Stimulated activated naive CD4-positive, alpha-beta T cell treated with Interleukin-2 at 50 U/mL for 16 hours (primary cell): ENCODE measurements around the gene AATK.

Experiments used
- DNase-seq: peaks from one replicate; lab custom pipeline; 2025; lab: John Stamatoyannopoulos, UW

AATK gene

DNA sequence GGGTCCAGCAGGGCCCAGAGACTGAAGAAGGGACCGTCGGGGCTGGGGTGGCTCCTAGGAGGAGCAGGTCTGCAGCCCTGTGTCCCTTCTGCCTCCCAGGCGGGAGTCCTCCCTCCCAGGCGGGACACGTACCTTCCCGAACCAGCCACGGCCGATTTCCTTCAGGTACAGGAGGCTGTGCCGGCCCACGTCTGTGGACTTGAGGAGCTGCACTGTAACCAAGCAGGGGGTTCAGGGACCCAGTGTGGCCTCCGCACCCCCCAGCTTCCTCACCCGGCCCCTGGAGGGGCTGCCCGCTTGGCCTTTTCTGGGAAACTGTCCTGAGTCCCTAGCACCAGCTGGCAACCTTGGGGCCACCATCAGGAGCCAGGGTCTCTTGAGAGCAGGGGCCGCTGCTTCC is 37.7 kb downstream of the AATK start:
- no peak for DNase-seq

DNA sequence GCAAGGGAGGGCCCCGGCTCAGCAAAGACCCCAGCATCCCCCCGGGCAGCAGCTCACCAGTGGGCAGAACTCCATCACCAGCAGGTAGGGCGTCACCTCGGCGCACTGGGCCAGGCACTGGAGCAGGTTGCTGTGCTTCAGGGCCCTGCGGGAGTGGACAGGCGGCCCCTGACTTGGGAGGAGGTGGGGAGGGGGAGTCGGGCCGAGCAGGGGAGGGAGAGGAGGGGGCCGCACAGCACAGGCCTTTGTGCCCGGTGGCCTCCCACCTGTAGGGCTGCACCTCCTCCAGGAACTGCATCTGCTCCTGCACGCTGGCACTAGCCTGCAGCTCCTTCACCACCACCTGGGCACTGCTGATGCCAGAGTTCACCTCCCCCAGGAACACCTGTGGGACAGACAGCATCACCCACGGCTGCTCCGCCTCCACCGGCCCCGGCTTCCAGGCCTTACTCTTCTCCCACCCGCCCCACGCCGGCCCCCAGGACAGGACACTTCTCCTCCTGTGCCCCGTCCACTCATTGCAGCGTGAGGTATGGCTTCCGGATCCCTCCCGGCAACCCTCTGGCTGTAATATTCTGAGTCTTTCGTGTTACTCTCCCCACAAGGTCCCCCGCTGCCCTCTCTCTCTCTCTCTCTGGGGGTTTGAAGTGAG is 38.4 kb downstream of the AATK start:
- no peak for DNase-seq

DNA sequence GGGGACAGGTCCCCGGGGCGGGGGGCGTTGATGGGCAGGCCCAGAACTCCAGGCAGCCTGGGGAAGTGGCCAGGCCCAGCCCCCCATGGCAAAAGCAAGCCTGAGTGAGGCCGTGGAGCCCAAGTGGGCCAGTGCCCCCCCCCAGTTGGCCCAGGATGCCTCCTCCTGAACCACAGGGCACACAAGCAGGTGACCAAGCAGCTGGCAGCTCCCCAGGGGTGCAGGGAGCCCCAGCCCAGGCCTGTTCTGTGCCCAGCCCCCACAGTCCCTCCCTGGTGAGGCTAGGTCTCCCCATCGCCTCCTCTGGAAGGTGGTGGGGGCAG is 38.9 kb downstream of the AATK start:
- DNase-seq, result no peak

DNA sequence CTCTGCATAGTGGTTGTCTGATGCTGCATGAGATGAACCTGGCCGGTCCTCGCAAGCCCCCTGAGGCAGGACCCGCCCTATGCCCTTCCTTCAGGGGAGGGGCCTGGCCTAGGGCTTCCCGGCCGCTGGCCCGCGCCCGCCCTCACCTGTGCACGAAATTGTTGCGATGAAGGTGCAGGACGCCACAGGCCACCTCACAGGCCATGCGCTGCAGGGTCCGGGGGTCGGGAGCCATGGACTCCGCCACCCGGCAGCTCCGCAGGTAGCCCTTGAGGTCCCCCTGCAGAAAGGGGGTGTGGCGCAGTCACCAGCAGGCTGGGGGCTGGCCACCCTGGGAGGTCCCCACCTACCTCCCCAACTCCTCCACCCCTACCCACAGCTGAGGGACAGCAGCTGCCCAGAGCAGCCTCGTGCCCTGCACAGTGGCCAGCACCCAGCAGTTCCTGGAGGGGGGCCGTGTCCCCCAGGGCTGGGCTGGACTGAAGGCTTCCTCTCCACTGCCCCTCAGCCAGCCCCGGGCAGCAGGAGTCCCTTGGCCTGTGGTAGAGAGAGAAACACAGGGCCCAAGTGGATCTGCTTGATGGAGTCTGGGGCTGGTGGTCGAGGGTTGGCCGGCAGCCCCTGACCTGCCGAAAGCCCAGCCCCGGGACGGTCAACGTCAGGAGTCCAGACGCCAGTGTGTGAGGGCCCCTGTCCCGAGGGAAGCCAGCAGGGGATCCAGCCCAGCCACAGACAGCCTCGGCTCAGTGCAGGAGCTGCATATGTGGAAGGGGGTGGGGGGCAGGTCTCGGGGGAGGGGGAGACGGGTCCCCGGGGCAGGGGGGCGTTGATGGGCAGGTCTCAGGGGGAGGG is 39.5 kb downstream of the AATK start:
- DNase-seq, result no peak

DNA sequence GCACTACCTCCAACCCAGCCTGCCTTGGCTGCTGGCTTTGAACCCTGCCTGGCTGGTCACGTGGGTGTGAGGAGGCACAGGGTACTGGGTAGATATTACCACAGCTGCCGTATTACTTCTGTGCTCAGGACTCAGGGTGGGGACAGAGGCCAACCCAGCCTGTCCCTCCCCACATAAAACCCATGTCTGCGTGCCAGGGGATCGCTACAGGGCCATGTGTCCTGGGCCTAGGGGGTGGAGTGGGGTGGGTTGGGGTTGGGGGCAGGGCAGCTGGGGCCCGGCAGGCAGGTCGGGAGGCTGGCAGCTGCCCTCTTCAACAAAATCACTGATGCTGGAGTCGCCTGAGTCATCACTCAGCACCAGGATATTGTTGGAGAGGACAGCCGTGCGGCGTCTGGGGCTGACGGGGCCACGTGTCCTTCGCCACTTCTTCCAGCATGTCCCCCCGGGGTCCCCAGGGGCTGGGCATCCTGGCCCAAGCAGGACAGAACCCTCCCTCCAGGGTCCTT is 40.4 kb downstream of the AATK start:
- no peak for DNase-seq

DNA sequence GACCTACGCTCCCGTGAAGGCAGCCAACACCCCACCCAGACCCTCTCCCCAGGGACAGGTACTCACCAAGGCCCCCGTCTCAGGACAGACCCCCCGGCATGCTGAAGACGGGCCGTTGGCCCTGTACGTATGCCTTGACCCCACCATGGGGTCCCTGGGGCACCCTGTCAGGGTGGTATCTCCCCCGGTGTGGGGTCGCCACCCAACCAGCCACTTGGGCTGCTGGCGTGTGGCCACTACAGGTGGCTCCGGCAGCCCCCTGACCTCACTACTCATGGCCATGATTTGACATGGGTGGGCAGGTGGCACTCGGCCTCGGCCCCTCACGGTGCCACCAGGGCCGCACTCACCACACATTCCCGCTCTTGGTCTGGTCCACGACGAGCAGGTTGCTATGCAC is 41.6 kb downstream of the AATK start:
- DNase-seq, result no peak

DNA sequence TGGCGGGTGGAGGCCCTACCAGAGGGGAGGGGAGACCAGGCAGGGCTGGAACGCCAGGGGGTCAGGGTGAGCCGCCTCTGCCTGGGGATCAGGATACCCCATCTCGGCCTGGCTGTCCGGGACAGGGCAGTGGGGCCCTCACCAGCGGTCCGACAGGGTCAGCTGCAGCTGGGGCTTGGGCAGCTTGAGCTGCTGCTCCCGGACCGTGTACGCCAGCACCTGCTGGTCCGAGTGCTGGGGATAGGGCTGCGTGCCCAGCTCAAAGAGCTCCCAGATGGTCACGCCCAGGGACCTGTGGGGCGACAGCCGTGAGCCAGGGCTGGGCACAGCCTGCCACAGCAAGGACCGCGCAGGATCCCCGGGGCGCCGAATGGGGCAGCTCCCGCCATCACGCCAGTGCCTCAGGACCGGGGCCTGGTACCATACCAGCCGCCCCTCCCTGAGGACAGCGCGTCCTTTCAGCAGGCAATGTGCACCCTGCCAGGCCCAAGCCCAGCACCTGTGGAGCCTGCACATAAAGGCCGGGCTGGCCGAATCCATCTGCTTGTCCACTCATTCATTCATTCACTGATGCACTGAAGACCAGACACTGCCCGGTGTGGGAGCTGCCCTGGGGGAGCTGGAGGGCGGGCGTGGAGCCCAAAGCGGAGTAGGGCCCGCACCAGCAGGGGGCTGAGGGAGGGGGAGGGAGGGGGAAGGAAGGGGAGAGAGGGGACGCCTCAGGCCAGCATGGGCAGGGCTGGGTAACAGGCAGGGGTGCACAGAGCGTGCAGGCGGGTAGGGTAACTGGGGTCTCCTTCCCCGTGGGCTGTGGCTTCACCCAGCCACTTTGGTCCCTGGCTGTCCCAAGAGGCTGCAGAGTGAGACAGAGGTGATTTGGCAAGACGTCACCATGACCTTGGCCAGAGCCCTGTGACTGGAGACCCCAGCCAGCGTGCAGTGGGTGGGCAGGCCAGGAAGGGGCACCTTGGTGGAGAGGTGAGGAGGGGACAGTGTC is 42.7 kb downstream of the AATK start:
- no peak for DNase-seq

DNA sequence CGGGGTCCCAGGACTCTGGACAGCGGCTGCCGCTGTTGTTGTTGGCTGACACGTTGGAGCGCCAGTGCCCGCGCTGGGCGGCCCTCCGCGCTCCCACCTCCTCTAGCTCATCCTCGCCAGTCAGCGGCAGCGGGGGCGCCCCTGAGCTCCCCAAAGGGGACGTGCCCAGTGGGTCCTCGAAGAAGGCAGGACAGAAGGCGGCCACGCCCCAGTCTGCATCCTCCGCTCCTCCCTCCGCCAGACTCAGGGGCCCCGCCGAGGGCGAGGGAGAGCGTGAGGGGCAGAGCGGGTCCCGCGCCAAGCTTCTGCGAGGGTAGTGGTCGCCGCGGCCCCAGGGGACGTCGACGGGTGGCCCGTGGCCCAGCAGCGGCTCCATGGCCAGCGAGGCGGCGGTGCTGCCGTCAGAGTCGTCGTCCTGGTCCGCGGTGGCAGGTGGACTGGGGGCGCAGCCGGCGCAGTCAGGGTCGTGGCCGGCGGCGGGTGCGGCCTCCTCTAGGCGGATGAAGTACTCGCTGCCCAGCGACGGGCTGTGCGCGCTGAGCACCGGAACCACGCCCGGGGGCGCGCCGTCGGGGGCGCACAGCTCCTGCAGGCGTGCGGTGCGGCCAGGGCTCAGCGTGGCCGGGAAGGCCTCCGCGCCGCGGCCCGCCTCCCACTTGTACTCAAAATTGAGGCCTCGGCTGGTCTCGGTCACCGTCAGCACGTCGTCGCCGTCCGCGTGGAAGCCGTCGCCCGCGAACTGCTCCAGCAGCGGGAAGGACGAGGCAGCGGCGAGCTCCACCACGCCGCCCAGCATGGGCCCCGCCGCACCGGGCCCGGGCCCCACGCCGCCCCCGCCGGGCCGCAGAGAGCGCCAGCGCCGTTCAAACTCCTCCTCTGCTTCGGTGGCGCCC is 43.9 kb downstream of the AATK start:
- DNase-seq, result no peak

DNA sequence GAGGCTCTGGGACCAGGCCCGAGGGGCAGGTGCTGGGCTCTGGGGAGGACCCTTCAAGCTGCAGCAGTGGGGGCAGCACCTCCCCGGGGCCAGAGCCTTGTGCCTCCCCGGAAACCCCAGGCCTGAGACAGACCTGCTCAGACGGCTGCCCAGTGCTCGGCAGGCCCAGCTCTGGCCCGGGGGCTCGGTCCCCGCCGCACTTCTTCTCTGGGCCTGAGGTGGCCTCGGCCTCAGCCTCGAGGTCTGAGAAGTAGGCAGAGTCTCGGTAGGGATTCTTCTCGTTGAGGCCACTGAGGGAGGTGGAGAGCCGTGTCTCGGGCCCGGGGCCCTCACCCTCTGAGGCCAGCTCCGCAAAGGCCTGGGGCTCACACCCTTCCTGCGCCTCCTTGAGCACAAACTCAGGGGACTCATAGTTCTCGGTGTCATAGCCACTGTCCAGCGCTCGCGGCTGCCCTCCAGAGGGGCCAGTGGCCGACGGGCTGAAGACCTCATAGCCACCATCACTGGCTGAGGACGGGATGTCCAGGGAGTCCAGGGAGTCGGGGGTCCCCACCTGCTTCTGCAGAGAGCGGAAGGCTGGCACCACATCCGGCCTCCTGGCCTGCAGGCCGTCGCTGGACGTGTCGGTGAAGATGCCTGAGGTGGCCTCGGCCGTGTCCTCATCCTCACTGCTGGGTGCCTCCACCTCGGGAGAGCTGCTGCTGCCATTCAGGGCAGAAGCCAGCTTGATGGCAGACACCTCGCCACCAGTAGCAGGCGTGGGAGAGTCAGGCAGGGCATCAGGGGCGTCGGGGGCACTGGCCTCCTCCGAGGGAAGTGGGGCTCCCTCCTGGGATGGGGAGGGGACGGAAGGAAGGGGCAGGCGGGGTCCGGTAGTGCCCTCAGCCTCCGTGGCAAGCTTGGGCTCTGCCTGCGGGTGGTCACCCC is 45.1 kb downstream of the AATK start:
- DNase-seq, result no peak

DNA sequence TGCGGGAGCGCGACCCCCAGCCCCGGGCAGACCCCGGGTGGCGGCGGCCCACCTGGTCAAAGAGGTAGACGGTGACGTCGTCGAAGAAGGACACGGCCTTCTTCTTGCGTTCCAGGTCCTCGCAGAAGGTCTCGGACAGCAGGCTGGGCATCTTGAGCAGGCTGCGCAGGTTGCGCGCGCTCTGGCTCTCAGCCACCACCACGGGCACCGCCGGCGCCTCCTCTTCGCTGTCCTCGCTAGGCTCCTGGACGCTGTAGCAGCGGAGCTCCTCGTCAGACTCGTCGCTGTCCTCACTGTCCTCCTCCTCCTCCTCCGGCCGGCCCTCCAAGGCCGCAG is 45.9 kb downstream of the AATK start:
- DNase-seq, result no peak

DNA sequence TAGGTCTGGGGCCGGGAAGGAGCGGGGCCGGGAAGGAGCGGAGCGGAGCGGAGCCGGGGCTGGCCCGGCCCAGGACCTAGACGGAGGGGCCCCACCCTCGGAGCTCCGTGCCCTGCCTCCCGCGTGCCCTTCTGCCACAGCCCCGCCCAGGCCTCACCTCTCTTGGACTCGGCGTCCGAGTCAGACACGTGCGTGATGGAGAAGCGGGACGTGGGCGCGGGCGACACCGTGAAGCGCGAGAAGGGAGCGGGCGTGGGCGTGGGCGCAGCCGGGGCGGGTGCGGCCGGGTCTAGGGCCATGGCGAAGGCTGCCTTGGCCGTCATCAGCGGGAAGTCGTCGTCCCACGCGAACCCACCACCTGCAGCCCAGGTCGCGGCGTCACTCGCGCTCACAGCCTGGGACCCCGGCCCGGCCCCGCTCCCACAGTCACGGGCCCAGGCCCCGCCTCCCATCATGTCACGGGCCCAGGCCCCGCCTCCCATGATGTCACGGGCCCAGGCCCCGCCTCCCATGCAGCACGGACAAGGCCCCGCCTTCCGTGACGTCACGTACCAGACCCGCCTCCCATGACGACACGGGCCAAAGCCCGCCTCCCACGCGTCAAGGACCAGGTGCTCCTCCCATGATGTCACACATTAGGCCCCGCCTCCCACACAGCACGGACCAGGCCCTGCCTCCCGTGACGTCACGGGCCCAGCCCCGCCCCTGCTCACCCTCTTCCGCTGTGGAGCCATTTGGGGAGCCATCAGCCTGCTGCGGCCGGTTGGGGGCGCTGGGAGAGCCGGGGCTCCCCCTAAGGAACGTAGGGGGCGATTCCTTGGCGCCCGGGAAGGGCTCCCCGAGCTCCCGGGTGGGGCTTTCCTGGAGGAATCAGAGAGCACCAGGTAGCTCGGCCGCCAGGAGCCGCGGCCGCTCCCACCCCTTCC is 46.5 kb downstream of the AATK start:
- peak; percentile 72 for DNase-seq

DNA sequence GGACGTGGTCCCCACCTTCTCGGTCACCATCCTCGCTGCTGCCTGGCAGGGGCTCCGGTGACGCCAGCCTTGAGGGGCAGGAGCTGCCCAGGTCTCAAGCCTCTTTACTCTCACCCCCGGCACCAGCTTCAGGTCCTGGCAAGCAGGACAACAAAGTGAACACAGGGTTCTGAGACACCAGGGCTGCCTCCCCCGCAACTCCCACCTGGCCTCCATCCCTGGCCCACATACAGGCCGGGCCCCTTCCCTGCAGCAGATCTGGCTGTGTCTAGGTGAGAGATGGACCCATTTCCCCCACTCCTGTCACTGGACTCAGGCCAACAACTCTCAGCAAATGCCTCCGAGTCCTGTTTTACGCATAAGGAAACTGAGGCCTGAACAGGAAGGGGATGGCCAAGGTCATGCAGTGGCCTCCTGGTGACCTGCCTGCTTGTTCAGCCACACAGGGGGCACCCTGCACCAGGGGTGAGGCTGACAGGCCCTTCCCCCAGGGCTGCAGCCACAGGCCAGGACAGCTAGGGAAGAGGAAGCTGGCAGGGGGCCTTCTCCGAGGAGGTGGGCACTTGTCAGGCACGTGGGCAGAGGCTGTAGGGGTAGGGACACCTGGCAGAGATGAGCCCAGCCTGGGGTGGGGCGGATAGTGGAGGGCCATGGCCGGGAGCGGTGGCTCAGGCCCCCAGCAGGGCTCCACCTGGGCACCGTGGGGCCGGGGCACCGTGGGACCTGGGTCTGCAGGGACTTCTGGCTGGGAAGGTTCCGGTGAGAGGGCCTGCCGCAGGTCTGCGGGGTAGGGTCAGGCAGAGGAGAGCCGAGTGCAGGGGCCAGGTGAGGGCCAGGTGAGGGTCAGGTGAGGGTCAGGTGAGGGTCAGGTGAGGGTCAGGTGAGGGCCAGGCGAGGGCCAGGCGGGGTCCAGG is 47.5 kb downstream of the AATK start:
- DNase-seq, result no peak

DNA sequence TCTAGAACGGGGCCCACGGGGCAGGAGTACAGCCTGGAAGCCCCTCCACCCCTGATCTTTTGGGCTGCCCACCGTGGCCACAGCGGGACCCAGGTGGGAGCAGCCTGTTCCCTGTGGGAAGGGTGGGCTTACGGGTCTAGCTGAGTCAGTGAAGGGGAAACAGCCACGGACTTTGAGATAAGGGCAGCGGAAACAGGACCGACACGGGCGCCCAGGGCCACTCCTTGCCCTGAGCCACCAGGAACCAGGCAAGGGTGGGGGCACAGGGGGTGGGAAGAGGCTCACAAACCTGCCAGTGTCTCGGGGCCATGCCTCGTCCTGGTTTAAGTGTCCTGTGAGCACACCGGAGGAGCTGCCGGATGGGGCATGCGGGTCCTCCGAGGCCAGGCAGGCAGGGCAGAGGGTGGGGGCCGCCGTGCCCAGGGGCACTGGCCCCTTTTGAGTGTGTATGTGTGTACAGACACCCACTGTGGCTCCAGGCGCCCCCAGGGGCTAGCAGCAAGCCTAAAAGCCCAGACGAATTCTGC is 48.3 kb downstream of the AATK start:
- no peak for DNase-seq

DNA sequence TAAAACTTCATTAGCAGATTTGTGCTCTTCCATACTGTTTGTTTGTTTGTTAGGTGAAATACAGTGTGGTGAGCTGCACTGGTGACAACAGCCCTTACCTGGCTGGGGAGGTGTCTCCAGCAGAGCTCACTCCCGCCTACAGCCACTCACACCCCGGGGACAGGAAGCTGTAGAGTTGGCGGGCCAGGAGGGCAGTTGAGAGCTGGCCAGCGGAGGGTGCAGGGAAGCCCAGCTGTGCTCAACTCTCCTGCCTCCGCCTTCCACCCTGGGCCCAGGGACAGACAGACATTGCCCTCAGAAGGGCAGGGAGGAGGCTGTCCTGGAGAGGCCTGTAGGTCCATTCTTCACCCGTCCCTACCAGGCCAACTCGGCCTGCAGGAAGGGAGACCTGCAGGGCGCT is 49.3 kb downstream of the AATK start:
- DNase-seq, result no peak

DNA sequence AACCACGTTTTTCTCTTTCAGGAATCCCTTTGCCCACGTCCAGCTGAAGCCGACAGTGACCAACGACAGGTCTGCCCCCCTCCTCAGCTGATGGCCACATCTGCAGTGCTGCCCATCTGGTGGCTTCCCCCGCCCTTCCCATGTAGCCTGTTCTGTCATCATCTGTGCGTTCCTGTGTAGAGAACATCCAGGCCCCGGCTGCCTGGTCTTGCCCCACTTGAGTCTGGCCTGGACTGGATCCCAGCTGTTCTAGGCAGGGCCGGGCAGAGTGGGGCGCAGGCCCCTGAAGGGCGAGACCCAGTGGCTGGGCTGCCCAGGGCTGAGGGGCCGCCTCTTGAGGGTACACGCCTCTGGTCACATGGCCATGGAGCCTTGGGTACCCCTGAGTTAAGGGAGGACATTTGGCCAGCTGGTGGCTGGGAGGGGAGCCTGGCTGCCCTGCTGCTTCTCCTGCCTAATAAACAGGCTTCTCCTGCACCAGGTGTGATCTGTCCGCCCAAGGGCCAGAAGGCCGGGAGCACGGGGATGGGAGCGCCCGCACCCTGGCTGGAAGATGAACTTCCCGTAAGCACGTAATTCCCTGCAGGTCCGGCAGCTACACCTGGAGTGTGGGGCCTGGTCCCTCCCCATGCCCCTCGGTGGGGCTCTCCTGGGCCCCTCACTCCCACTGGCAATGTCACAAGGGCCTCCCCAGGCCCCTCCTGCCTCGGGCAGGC is 50.1 kb downstream of the AATK start:
- no peak for DNase-seq

DNA sequence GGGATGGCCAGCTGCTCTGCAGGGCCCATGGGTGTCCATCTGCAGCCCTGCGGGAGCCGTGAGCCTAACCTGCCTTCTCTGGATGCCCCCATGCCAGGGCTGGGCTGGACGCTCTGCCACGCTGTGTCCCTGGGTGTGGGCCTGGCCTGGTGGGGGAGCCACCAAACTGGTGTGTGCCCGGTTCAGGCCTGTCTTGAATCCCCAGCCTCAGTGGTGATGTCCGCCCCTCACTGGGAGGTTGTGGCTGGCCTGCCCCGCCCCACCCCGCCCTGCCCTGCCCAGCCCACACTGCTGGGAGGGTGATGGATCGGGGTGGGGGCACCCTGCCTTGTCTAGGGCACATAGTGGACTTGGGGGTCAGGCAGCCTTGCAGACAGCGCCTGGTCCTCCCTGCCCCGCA is 50.8 kb downstream of the AATK start:
- DNase-seq, result no peak

DNA sequence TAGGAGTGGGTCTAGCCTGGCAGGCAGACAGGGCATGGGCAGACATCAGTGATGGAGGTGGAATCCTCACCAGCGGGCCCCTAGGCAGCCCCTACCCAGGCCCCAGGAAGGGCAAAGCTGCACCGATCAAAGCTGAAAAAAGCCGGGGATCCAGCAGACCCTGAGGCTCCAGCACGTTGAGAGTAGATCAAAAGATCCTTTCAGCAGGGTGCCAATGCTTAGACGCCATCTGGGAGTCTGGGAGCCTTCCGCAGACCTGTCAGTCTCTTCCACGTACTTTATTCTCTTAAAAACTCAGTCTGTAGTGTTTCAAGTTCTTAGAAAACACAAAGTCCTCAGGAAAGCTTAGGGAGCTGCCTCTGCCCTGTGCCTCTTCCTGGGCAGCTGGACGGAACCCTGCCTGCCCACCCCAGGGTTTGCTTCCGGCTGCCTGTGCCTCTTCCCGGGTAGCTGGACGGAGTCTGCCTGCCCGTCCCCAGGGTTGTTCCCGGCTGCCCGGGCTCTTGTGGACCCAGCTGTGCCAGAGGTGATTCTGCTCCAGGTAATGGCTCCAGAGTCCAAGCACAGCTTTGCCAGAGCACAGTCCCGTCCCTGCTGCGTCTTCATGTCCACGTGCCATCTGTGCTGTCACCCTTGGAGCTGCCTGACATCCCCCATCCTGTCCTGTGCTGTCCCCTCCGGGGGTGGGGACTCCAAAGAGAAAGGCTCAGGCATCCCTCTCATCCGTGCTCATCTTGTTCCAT is 51.5 kb downstream of the AATK start:
- no peak for DNase-seq
